22Rv1 (cell line): ENCODE data around the gene FAM9C.

ENCODE experiments used
- H3K27ac ChIP-seq: fragments of 450-650 bp; 2 replicates; pipeline ENCODE4 v1.5.1; 2017
- ZFX ChIP-seq: fragments of 450-650 bp; IDR thresholded peaks from 2 replicates; pipeline ENCODE4 v1.6.1; 2017; ENCODE audit warnings: antibody characterized with exemption, borderline replicate concordance
- TF ChIP-seq, protein P1 (sequence below): fragments of 450-650 bp; IDR thresholded peaks from 2 replicates; pipeline ENCODE4 v1.5.1; 2017; ENCODE audit warnings: mild to moderate bottlenecking

The FAM9C gene

DNA sequence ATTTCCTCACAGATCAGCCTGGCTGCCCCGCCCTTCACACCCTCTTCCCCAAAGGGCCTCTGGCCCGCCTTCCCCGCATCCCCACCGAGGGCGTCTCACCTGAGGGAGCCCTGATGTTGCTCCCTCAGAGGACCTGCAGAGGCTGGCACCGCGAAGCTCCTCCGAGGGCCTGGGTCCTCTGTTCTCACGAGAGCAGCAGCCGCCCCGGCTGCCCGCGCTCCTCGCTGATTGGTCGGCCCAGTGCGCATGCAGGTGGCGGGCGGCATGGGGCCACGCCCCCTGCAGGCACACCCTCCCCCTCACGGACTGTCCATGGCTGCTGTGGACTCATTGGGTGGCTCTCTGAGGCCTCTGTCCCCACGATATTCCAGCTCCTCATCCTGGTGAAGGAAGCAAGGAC is at the start of gene FAM9C:
TSS of gene FAM9C (minus strand) at position 180 of the 400 bp plus-strand sequence. CDS start 831 bp downstream, outside the sequence.
- TF ChIP-seq ZFX, result no peak
- TF ChIP-seq, protein P1, sequence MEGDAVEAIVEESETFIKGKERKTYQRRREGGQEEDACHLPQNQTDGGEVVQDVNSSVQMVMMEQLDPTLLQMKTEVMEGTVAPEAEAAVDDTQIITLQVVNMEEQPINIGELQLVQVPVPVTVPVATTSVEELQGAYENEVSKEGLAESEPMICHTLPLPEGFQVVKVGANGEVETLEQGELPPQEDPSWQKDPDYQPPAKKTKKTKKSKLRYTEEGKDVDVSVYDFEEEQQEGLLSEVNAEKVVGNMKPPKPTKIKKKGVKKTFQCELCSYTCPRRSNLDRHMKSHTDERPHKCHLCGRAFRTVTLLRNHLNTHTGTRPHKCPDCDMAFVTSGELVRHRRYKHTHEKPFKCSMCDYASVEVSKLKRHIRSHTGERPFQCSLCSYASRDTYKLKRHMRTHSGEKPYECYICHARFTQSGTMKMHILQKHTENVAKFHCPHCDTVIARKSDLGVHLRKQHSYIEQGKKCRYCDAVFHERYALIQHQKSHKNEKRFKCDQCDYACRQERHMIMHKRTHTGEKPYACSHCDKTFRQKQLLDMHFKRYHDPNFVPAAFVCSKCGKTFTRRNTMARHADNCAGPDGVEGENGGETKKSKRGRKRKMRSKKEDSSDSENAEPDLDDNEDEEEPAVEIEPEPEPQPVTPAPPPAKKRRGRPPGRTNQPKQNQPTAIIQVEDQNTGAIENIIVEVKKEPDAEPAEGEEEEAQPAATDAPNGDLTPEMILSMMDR, result no peak
- H3K27ac ChIP-seq, result no peak within 1 kb of the TSS

DNA sequence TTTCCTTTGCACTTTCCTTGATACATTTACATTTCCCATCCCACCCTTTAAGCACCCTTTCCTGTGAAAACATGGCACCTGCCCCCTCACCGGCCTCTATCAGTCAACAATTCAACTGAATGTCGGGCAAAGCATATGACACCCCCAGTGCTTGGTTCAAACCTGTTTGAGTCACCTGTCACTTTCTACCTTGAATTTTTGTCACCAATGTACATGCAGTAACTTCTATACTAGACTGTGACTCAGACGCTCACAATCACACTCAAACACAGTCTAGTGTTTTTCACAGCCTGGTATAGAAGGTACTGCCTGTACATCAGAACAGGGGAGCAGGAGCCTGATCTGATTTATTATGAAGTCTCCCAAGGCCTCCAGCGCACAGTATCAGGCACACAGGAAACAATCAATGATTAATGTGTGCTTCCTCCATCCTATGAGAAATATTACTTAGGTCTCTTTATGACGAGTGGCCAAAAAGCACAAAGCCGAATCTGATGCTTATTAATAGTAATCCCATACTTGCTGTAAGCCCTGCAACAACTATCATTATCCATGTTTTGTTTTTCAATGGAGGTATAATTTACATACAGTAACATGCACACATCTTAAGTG is 49.2 kb upstream of the FAM9C start:
- H3K27ac ChIP-seq, result no peak overlapping the region
- no peak for TF ChIP-seq ZFX
- TF ChIP-seq, protein P1, result no peak

DNA sequence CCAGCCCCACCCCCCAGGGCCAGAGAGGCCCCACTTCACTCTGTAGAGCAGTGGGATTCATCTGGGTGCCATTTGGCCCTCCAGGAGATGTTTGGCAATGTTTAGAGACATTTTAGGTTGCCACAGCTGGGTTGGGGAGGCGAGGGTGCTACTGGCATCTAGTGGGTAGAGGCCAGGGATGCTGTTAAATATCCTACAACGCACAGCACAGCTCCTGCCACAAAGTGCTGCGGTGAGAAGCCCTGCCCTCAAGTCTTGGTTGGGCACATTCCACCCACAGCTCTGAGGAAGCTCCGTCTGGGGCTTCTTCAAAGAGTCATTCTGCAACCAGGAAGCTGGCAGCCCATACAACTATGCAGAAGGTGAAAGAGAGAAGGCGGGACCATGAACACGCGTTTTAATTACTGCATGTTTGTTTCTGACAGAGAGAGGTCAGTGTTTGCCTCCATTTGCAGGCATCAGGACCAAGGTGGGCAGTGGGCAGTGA is 48.1 kb upstream of the FAM9C start:
- H3K27ac ChIP-seq, result no peak overlapping the region
- TF ChIP-seq ZFX, result no peak
- TF ChIP-seq, protein P1, result no peak

DNA sequence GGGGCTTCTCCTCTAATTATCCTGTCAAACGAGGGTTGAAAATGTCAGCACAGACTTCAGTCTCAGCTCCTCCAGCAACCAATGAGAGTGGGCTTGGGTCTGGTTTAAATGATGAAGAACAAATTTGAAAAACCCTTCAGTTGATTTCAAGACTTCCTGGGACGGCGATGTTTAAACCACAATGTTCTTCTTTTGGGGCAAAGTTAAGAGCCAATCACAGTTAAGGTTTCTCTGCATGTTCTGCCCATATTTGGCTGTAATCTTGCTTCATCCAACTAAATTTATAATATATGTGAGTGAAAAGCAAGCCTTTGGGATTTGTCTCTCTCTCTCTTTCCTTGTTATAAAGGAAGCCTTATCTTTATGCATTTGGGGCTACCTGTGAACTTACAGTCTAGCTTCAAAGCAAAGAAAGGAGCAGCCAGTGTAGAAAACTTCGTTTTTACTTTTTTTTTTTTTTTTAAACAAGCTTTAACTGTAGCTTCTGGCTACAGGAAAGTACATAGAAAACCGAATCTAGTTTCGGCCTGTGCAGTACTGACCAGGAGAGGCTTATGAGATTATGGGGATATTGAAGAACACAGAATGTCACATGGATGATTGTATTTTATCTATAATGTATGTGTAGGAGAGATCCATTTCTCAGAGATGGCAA is 46.8 kb upstream of the FAM9C start:
- no peak overlapping the region for H3K27ac ChIP-seq
- no peak for TF ChIP-seq ZFX
- TF ChIP-seq, protein P1, result no peak

DNA sequence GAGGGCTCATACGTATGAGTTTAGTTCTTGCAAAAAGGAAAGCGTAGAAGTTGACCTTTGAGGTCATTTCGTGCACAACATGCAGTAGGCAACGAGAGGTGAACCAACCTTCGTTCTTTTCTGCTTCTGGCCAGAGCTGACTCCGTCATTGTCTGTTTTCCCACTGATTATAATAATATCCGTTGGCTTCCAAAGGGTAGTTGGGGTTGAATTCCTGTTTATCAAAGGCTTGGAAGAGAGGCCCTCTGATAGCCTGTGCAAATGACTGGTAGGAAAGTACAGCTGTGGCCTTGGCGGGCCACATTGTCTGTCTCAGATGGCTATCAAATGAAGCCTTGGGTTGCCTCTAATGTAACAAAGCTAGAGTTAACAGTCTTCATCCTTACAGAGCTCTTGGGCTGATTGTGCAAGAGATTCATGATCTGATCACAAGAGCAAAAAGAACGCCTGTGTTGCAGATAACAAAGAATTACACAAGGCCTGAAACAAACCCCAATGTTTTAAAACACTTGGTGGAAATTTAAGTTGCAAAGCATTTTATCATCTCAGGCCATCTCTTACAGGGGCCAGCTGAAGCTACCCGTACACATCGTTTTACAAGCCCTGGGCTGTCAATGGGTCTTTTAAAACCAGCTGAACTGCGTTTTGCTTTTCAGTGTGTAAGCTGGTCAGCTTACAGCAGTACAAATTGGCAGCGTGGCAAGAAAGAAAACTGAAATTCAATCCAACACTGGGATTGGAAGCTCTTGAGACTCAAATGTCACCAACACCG is 46.1 kb upstream of the FAM9C start:
- no peak overlapping the region for H3K27ac ChIP-seq

DNA sequence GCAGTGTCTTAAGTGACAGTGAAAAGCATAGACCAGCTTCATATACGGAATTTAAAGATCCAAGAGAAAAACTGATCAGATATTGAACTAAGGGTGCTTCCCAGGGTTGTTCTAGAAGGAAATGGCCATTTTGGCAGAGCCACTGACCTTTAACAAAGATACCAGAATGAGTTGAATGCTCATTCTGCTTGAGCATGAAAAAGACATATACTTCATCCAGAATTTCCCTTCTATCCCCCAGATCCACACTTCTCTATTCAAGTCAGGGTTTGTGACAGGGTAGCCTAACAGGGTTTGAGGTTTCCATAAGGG is 45.6 kb upstream of the FAM9C start:
- H3K27ac ChIP-seq, result no peak overlapping the region
- TF ChIP-seq, protein P1, result no peak

More for the DNA sequence above, 46.1 kb upstream of the FAM9C start:
- TF ChIP-seq ZFX, result no peak
- TF ChIP-seq, protein P1, result no peak

DNA sequence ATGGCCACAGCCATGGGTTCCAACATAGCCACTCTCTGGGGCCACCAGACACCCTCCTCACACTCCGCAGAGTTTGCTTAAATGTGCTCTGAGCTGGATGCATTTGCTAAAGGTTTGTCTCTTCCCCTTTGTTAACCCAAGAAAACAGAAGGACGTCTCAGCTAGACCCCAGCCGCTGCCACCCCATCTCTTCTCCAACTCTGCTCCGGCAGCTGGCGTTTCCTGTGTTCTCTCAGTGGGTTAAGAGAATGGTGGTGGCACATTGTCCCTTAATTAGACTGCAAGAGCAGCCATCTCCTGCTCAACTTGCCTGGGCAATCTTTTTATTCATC is 43.7 kb upstream of the FAM9C start:
- no peak overlapping the region for H3K27ac ChIP-seq
- TF ChIP-seq, protein P1, result no peak
- TF ChIP-seq ZFX, result no peak
